Skeletal muscle satellite cell (primary cell): Measurements from ENCODE around the gene ERAP2.

Experiments
- H3K27me3 ChIP-seq: 2 replicates; pipeline ENCODE4 v1.7.0; 2013; ENCODE audit warnings: low read length; ENCODE audit not compliant: control insufficient read depth, insufficient read depth
- H3K36me3 ChIP-seq: 2 replicates; pipeline ENCODE4 v1.7.0; 2013; ENCODE audit warnings: mild to moderate bottlenecking, control low read depth, low read length; ENCODE audit not compliant: insufficient read depth
- H3K4me1 ChIP-seq: 2 replicates; pipeline ENCODE4 v1.7.0; 2013; ENCODE audit warnings: low read length; ENCODE audit not compliant: control insufficient read depth, insufficient read depth
- H3K4me2 ChIP-seq: 2 replicates; pipeline ENCODE4 v1.7.0; 2013; ENCODE audit warnings: mild to moderate bottlenecking, low read length
- H3K4me3 ChIP-seq: 2 replicates; pipeline ENCODE4 v1.7.0; 2013; ENCODE audit warnings: low read length
- H3K9ac ChIP-seq: 2 replicates; pipeline ENCODE4 v1.7.0; 2013; ENCODE audit warnings: mild to moderate bottlenecking, low read depth, low read length, moderate library complexity
- H3K9me3 ChIP-seq: replicated peaks from 2 replicates; pipeline ENCODE4 v1.7.0; 2013; ENCODE audit warnings: mild to moderate bottlenecking, control low read depth, low read length

ERAP2 gene

DNA sequence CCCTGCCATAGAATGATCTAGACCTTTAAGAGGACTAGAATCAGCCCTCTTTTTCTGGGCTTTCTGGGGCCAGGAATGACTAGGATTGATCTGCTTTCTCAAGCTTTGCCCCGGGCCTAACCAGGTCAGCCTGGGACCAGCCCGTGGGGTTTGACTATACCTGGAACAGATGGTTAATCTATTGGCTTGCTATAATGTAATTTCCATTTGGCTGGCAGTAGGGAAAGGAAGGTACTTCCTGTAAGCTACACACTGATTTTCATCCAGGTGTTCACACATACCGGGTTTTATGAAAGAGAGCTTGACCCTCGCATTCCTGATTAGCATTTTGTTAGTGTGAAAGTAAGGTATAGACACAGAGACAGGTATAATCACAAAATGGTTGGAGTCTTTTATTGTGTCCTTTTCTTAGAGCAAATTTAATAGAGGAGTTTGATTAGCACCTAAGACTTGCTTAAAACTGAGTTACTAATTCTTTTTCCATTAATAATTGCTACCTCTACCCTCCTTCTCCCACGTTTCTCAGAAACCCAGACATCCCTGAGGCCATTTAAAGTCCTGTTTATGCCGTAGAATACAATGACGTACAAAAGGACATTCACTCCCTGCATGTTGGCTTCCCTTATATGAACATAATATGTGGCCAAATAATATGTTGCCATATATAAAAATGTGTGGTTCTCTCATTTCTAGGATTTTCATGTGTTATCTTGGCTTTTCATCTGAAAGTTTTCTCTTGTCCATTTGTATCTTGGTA is 76.9 kb downstream of the ERAP2 start:
- H3K4me1 ChIP-seq, result no peaks in the 10 kb centered on the region
- no peak overlapping the region for H3K9ac ChIP-seq

DNA sequence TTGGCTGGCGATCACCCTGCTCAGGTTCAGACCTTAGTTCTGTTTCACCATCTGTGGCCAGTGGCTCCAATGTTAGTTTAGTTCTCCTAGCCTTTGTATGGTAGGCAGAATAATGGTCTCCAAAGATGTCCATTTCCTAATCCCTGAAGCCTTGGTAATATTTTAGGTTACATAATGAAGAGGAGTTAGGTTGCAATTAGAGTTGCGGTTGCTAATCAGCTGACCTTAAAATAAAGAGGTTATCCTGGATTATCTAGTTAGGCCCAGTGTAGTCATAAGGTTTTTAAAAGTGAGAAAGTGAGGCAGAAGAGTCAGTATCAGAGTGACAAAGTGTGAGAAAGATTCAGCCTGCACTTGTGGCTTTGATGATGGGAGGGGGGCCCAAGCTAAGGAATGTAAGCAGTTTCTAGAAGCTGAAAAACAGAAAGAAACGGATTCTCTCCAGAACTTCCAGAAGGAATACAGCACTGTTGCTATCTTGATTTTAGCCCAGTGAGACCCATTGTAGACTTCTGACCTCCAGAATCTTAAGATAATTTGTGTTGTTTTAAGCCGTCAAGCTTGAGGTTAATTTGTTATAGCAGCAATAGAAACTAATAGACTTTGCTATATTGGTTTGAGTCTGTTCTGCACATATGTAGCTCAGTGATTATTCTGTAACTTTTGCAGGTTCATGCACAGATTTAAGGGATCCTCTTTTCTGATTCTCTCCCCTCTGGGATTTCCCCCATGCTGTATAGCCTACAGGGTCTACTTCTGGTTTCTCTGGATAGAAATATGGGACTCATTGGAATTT is 81.2 kb downstream of the ERAP2 start:
- no peaks in the 10 kb centered on the region for H3K27me3 ChIP-seq
- no peak overlapping the region for H3K4me3 ChIP-seq
- no peak overlapping the region for H3K9ac ChIP-seq
- no peaks in the 10 kb centered on the region for H3K36me3 ChIP-seq
- H3K9me3 ChIP-seq, result no peaks in the 10 kb centered on the region
- no peak overlapping the region for H3K4me2 ChIP-seq
- H3K4me1 ChIP-seq, result peaks cover under 1% of the 10 kb centered on the region

More for the DNA sequence above, 76.9 kb downstream of the ERAP2 start:
- Histone ChIP-seq H3K9me3 (no peaks in the 10 kb centered on the region), H3K27me3 (no peaks in the 10 kb centered on the region), H3K36me3 (no peaks in the 10 kb centered on the region), H3K4me2 (no peak overlapping the region), H3K4me3 (no peak overlapping the region)

DNA sequence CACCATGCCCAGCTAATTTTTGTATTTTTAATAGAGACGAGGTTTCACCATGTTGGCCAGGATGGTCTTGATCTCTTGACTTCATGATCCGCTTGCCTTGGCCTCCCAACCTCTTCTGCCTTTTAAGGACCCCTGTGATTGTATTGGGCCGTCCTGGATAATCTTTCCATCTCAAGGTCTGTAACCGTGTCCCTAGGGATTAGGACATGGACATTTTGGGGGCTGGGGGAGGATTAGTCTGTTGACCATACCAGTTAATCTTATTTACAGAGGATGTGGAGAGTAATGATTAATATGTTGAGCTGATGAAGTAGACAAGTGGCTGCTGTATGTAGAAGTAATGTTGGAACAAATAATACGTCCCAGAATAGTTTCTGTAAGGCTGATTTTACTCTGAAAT is 82.7 kb downstream of the ERAP2 start:
- Histone ChIP-seq H3K4me1 (peaks cover 11% of the 10 kb centered on the region), H3K36me3 (no peaks in the 10 kb centered on the region), H3K27me3 (no peaks in the 10 kb centered on the region), H3K4me3 (no peak overlapping the region), H3K9me3 (no peaks in the 10 kb centered on the region), H3K9ac (no peak overlapping the region), H3K4me2 (no peak overlapping the region)

DNA sequence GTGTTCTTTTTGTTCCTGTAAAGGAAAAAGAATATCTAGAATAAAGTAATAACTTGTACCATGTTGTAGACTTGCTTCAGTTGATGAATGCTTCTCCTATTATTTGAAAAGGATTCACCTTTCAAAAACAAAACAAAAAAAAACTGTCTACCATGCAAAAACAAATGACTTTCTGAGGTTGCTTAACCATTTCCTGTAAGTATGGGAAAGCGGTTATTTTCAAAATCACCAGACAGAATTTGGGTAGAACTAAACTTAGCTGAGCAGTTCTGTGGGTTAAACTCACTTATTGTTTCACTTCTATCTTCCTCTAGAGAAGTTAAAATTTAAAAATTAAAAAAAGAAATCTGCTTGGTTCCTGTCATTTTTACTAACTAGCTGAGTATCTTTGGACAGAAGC is 84.8 kb downstream of the ERAP2 start:
- no peak overlapping the region for H3K4me2 ChIP-seq
- no peak overlapping the region for H3K4me3 ChIP-seq
- H3K36me3 ChIP-seq, result no peaks in the 10 kb centered on the region
- H3K9me3 ChIP-seq, result no peaks in the 10 kb centered on the region
- H3K9ac ChIP-seq, result no peak overlapping the region
- H3K27me3 ChIP-seq, result no peaks in the 10 kb centered on the region
- peaks cover 11% of the 10 kb centered on the region for H3K4me1 ChIP-seq

DNA sequence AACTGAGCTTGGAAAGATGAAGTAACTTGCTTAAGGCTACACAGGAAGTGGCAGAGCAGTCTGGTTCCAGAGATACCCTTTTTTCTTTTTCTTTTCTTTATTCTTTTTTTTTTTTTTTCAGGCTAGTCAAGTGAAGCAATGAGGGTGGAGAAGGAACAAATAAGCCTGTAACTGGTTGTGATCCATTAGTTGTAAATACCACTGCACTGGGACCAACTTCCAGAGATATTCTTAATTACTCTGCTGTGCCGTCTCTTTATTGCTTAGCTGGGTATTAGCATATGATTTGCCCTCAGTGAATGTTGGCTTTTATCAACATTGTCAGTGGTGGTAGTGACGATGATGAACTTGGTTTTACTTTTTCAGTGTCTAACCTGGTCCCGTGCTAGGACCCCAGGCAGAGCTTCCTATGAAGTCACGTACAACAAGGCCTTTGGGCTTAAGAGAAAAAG is 86.3 kb downstream of the ERAP2 start:
- H3K36me3 ChIP-seq, result no peaks in the 10 kb centered on the region
- H3K4me1 ChIP-seq, result peaks cover 12% of the 10 kb centered on the region
- no peak overlapping the region for H3K9ac ChIP-seq
- no peaks in the 10 kb centered on the region for H3K9me3 ChIP-seq
- no peaks in the 10 kb centered on the region for H3K27me3 ChIP-seq
- H3K4me3 ChIP-seq, result no peak overlapping the region
- peak overlapping the region; percentile 16 for H3K4me2 ChIP-seq

DNA sequence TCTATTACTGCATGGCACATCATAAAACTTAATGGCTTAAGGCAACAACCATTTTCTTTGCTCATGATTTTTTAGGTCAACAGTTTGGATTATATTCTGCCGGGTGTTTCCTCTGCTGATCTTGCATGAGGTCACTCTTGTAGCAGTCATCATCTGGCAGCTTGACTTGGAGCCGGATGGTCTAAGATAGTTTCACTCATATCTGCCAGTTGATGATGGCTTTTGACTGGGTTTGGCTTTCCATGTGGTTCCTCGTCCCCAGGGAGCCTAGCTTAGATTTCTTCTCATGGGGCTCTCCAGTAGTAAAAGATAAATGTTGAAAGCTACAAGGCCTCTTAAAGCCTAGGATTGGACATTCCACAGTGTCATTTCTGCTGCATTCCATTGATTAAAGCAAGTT is 87.0 kb downstream of the ERAP2 start:
- no peak overlapping the region for H3K4me2 ChIP-seq
- no peaks in the 10 kb centered on the region for H3K9me3 ChIP-seq
- H3K36me3 ChIP-seq, result no peaks in the 10 kb centered on the region
- no peak overlapping the region for H3K4me3 ChIP-seq
- peaks cover 19% of the 10 kb centered on the region for H3K4me1 ChIP-seq
- H3K27me3 ChIP-seq, result no peaks in the 10 kb centered on the region
- no peak overlapping the region for H3K9ac ChIP-seq

DNA sequence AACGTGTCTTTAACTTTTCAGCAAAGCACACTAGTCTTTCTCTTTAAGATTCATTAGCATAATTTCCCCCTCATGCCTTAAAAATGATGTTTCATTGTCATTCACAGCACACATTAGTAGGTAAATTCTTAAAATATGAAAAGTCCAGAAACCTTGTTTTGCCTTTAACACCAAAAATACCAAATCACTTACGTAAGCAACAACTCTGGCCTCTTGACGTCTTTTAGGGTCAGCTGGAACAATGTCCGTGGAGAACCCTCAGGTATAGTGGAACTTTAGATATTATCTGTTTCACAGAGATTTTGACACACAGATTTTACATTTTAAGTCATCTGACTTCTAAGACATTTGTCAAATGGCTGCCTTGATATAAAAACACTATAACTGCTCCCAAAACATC is 90.5 kb downstream of the ERAP2 start:
- Histone ChIP-seq H3K9ac (no peak overlapping the region), H3K36me3 (no peaks in the 10 kb centered on the region), H3K9me3 (no peaks in the 10 kb centered on the region), H3K4me3 (no peak overlapping the region), H3K4me1 (peaks cover 26% of the 10 kb centered on the region), H3K4me2 (no peak overlapping the region), H3K27me3 (no peaks in the 10 kb centered on the region)

DNA sequence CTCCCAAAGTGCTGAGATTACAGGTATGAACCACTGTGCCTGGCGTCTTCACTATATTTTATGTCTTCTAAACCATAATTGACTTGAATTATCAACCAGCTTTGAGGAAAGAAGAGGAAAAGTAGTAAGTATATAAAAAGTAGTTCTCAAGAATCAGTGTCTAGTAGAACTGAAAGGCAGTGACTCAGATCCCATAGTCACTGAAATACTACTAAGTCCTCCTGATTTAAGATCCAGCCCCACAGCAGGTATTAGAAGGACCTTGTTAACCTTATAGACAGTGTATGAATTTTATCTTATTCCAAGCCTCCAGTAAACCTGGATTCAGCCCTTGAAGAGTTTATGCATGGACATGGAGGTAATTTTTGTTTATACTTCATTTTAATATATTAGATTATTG is 91.1 kb downstream of the ERAP2 start:
- Histone ChIP-seq H3K4me1 (peaks cover 26% of the 10 kb centered on the region), H3K9ac (no peak overlapping the region), H3K36me3 (no peaks in the 10 kb centered on the region), H3K4me3 (no peak overlapping the region), H3K27me3 (no peaks in the 10 kb centered on the region), H3K9me3 (no peaks in the 10 kb centered on the region), H3K4me2 (no peak overlapping the region)

DNA sequence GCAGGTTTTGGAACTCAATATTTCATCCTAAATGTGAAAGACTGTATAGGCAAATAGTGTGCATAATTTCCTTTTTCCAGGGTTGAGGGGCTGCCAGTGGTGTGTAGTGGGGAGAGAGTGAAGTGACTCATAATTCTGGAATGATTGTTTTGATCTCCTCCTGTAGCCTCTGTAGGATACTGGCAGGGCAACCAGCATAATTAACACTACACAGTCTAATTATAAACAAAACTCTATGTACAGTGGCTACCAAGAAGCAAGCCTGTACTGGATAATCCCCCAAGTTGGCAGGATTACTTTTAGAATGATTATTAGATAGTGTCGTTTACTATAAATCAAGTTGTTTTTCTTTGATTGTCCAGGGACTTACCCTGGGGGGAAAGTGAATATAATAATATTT is 91.8 kb downstream of the ERAP2 start:
- Histone ChIP-seq H3K27me3 (no peaks in the 10 kb centered on the region), H3K4me1 (peaks cover 19% of the 10 kb centered on the region), H3K4me3 (no peak overlapping the region), H3K36me3 (no peaks in the 10 kb centered on the region), H3K4me2 (peak overlapping the region; percentile 30), H3K9ac (no peak overlapping the region), H3K9me3 (no peaks in the 10 kb centered on the region)

DNA sequence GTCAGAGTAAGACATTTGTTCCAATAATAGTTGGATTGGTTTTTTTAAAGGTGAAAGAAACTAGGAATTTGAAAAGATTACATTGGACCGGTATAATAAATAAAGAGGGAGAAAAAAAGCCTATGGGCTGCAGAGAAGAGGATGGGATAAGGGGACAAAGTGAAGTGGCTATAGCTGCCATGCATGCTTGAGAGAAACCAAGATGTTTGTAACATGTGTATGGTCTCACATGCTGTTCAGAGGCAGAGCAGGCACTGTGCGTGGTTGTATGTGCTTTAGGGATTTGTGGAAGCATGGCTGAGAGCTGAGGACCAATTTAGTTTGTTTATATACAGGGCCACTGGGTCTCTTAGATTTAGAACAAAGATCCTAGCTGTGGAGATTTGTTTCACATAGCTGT is 92.3 kb downstream of the ERAP2 start:
- Histone ChIP-seq H3K9ac (no peak overlapping the region), H3K4me2 (no peak overlapping the region), H3K4me1 (peaks cover 15% of the 10 kb centered on the region), H3K9me3 (no peaks in the 10 kb centered on the region), H3K4me3 (no peak overlapping the region), H3K36me3 (no peaks in the 10 kb centered on the region), H3K27me3 (no peaks in the 10 kb centered on the region)
